Mesenchymal stem cell (in vitro differentiated cells and primary cell): ENCODE results near the gene TBC1D10A.
A peak's percentile ranks its signal among the peaks of the same experiment; 100 is the strongest.

Experiments used
- DNase-seq: peaks from one replicate; pipeline ENCODE4 v3.0.0-alpha.2; 2013
- H2AFZ ChIP-seq: one replicate; pipeline ENCODE4 v1.6.1; 2013; ENCODE audit warnings: low read depth, mild to moderate bottlenecking, control low read depth, inconsistent platforms, low read length, moderate library complexity
- H2AK5ac ChIP-seq: 2 replicates; pipeline ENCODE4 v1.6.1; 2013; ENCODE audit warnings: low read length, moderate library complexity, mild to moderate bottlenecking, inconsistent platforms; ENCODE audit not compliant: severe bottlenecking
- H2BK120ac ChIP-seq: one replicate; pipeline ENCODE4 v1.6.1; 2013; ENCODE audit warnings: low read depth, mild to moderate bottlenecking, inconsistent platforms, low read length, moderate library complexity
- H2BK12ac ChIP-seq, 2 experiments: one replicate each; pipeline ENCODE4 v1.6.1; 2013; ENCODE audit warnings: inconsistent platforms in 2 of 2, low read length in 2 of 2, mild to moderate bottlenecking in 2 of 2, moderate library complexity in 2 of 2, control low read depth in 1 of 2
- H2BK15ac ChIP-seq: one replicate; pipeline ENCODE4 v1.6.1; 2013; ENCODE audit warnings: mild to moderate bottlenecking, low read depth, inconsistent platforms; ENCODE audit not compliant: poor library complexity, severe bottlenecking
- H2BK5ac ChIP-seq: 2 replicates; pipeline ENCODE4 v1.6.1; 2013; ENCODE audit warnings: low read depth, mild to moderate bottlenecking, low read length, control low read depth, inconsistent platforms; ENCODE audit not compliant: poor library complexity, severe bottlenecking
- H3K14ac ChIP-seq, 2 experiments: one replicate each; pipeline ENCODE4 v1.6.1; 2013; ENCODE audit warnings: inconsistent platforms in 2 of 2, low read length in 2 of 2, control low read depth in 1 of 2, mild to moderate bottlenecking in 1 of 2, moderate library complexity in 1 of 2
- H3K18ac ChIP-seq, 2 experiments: one replicate each; pipeline ENCODE4 v1.6.1; 2013; ENCODE audit warnings: inconsistent platforms in 2 of 2, low read length in 2 of 2, control low read depth in 1 of 2, low read depth in 1 of 2, mild to moderate bottlenecking in 1 of 2
- H3K23ac ChIP-seq, 2 experiments: one replicate each; pipeline ENCODE4 v1.6.1; 2013; ENCODE audit warnings: inconsistent platforms in 2 of 2, low read length in 2 of 2, mild to moderate bottlenecking in 2 of 2, moderate library complexity in 2 of 2, control low read depth in 1 of 2
- H3K27ac ChIP-seq: 2 replicates; pipeline ENCODE4 v1.5.1; 2013; ENCODE audit warnings: mild to moderate bottlenecking, moderate library complexity, low read length, control low read depth, inconsistent platforms; ENCODE audit not compliant: poor library complexity, severe bottlenecking
- H3K27me3 ChIP-seq, 2 experiments: 2 replicates each; pipeline versions ENCODE4 v1.6.1 to v1.7.0; 2013; ENCODE audit warnings: low read length in 2 of 2, mild to moderate bottlenecking in 2 of 2, moderate library complexity in 2 of 2, control low read depth in 1 of 2, inconsistent platforms in 1 of 2; ENCODE audit not compliant: control insufficient read depth in 1 of 2, insufficient read depth in 1 of 2
- H3K36me3 ChIP-seq, 2 experiments: 2 replicates each; pipeline versions ENCODE4 v1.6.1 to v1.7.0; 2013; ENCODE audit warnings: low read length in 2 of 2, control low read depth in 1 of 2, inconsistent platforms in 1 of 2, low read depth in 1 of 2, mild to moderate bottlenecking in 1 of 2; ENCODE audit not compliant: insufficient read depth in 2 of 2, control insufficient read depth in 1 of 2
- H3K4ac ChIP-seq, 2 experiments: one replicate each; pipeline ENCODE4 v1.6.1; 2013; ENCODE audit warnings: inconsistent platforms in 2 of 2, low read length in 2 of 2, mild to moderate bottlenecking in 2 of 2, moderate library complexity in 2 of 2, control low read depth in 1 of 2, low read depth in 1 of 2
- H3K4me1 ChIP-seq: 2 replicates; pipeline ENCODE4 v1.6.1; 2013; ENCODE audit warnings: low read depth, low read length, control low read depth; ENCODE audit not compliant: control insufficient read depth, insufficient read depth
- H3K4me2 ChIP-seq: 2 replicates; pipeline ENCODE4 v1.6.1; 2013; ENCODE audit warnings: low read length, mild to moderate bottlenecking, inconsistent platforms; ENCODE audit not compliant: poor library complexity, severe bottlenecking
- H3K4me3 ChIP-seq, 2 experiments: 2 replicates each; pipeline versions ENCODE4 v1.5.1 to v1.7.0; 2013; ENCODE audit warnings: low read length in 2 of 2, mild to moderate bottlenecking in 2 of 2, control low read depth in 1 of 2, low read depth in 1 of 2; ENCODE audit not compliant: insufficient read depth in 1 of 2
- H3K79me1 ChIP-seq: replicated peaks from 2 replicates; pipeline ENCODE4 v1.6.1; 2013; ENCODE audit warnings: mild to moderate bottlenecking, control low read depth, low read length, inconsistent platforms; ENCODE audit not compliant: poor library complexity, severe bottlenecking
- H3K9ac ChIP-seq: 2 replicates; pipeline ENCODE4 v1.7.0; 2013; ENCODE audit warnings: mild to moderate bottlenecking, low read length, moderate library complexity
- H3K9me3 ChIP-seq: 2 replicates; pipeline ENCODE4 v1.7.0; 2013; ENCODE audit warnings: mild to moderate bottlenecking, low read length; ENCODE audit not compliant: control insufficient read depth
- H4K8ac ChIP-seq: one replicate; pipeline ENCODE4 v1.6.1; 2013; ENCODE audit warnings: inconsistent platforms, mild to moderate bottlenecking, low read length, moderate library complexity
- H4K91ac ChIP-seq: one replicate; pipeline ENCODE4 v1.6.1; 2013; ENCODE audit warnings: mild to moderate bottlenecking, low read length, inconsistent platforms
- WGBS: methylation state at CpG from one replicate; pipeline ENCODE4 v1.1.7; 2013; ENCODE audit warnings: mixed read lengths; 5-methylcytosine and 5-hydroxymethylcytosine counted together

Gene TBC1D10A

DNA sequence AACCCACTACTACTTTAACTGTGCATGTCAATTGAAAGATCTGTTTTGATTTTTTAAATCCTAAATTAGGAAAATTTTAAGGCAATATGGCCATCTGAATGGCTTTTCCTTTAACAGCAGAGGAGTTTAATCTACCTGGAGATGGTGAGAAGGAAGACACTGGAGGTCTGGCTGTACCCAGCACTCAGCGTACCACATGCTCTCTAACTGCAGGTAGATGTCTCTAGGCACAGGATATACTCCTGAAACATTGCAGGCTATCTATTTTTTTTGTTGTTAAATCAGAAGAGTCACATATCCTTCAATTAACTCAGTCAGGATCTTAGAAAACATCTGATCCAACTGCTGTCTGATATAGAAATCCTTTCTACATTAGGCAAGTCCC lies 20.1 kb downstream of the TBC1D10A start:
- no peaks in the 10 kb centered on the region for H3K9me3 ChIP-seq
- no peak overlapping the region for H3K4me3 ChIP-seq
- WGBS: no CpG with 5 or more reads among the region's 1 CpG
- H4K91ac ChIP-seq: no peak overlapping the region
- no peak overlapping the region for H3K9ac ChIP-seq
- H3K4ac ChIP-seq: no peak overlapping the region
- peaks cover 27% of the 10 kb centered on the region for H3K79me1 ChIP-seq
- H4K8ac ChIP-seq: no peak overlapping the region
- H2BK120ac ChIP-seq: no peak overlapping the region
- no peak overlapping the region for H2AFZ ChIP-seq
- H2BK15ac ChIP-seq: no peak overlapping the region
- H2BK5ac ChIP-seq: no peak overlapping the region
- no peak overlapping the region for H3K18ac ChIP-seq
- no peak overlapping the region for H2AK5ac ChIP-seq
- H3K14ac ChIP-seq: no peak overlapping the region
- H2BK12ac ChIP-seq: no peak overlapping the region
- H3K4me1 ChIP-seq: peaks cover 57% of the 10 kb centered on the region
- no peak for DNase-seq
- no peak overlapping the region for H3K4me2 ChIP-seq
- H3K27ac ChIP-seq: no peak overlapping the region
- peaks cover 13 to 26% of the 10 kb centered on the region in 2 experiments for H3K36me3 ChIP-seq
- no peaks in the 10 kb centered on the region for H3K27me3 ChIP-seq
- no peak overlapping the region for H3K23ac ChIP-seq

DNA sequence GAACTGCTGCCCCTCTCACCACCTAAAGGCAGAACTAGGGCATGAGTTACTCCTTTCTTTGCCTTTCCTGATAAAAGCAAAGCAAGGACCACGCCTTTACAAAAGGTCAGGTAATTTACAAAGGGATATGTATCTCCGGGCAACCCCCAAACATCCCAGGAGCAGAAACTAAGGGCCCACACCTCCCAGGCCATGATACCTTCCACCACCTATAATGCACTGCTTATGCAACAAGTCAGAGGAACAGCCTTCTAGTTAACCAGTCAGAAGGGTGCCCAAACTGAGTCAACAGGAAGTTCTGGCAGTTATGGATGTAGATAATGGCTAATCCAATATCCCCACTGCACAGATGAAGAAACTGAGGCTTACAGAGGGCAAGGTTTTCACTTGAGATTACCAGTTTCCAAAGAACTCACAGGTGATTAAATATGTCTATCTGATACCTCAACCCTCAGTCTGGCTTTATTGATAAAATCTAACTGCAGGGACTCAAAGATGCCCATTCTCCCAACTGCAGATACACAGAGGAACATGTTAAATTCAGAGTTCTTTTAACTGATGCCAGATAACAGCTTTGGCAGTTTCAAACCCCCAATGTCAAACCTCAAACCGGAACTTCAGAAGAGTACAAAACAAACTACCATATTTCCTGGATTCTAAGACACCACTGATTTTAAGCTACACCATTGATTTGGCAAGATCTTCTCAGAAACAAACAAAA lies 20.7 kb downstream of the TBC1D10A start:
- 90% methylated on average over 3 of the region's 3 CpGs for WGBS

DNA sequence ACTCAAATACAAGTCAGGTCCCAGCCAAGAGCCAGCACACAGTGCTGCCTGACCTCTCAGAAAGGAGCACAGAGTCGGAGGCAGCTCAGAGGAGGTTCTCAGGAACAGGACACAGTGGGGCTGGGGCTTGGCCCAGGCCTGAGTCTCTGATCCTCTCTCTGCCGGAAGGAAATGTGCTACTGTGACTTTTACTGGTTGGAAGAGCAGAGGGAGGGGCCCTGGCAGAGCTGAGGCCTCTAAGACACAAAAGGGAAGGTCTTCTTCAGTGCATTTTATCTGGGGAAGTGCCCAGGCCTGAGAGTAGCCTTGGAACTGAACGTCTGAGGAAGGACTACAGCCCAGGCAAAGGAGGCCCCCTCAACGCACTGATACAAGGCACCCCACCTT lies 21.2 kb downstream of the TBC1D10A start:
- Histone ChIP-seq H4K91ac (peak overlapping the region; percentile 73), H2BK5ac (no peak overlapping the region), H3K27me3 (no peaks in the 10 kb centered on the region), H2BK15ac (no peak overlapping the region), H2AFZ (no peak overlapping the region), H3K27ac (no peak overlapping the region), H3K23ac (no peak overlapping the region), H3K9me3 (no peaks in the 10 kb centered on the region), H2AK5ac (peak overlapping the region; percentile 26), H3K18ac (peak overlapping the region; percentile 59 to 73), H3K4me2 (no peak overlapping the region), H2BK12ac (no peak overlapping the region), H3K14ac (no peak overlapping the region), H3K4me1 (peaks cover 51% of the 10 kb centered on the region), H2BK120ac (no peak overlapping the region), H3K79me1 (peaks cover 36% of the 10 kb centered on the region), H4K8ac (peak overlapping the region; percentile 66), H3K4ac (peak overlapping the region; percentile 40 to 44), H3K36me3 (peaks cover 22 to 37% of the 10 kb centered on the region in 2 experiments), H3K9ac (peak overlapping the region; percentile 58), H3K4me3 (peak overlapping the region in 1 of 2 experiments; percentile 17)
- WGBS: 47% methylated on average over 4 of the region's 4 CpGs
- DNase-seq: peak; percentile 30

More for the DNA sequence above, 20.7 kb downstream of the TBC1D10A start:
- H3K23ac ChIP-seq: no peak overlapping the region
- no peaks in the 10 kb centered on the region for H3K9me3 ChIP-seq
- H3K79me1 ChIP-seq: peaks cover 31% of the 10 kb centered on the region
- H2BK120ac ChIP-seq: no peak overlapping the region
- H3K27ac ChIP-seq: no peak overlapping the region
- peak overlapping the region; percentile 66 for H4K8ac ChIP-seq
- peaks cover 54% of the 10 kb centered on the region for H3K4me1 ChIP-seq
- no peak overlapping the region for H3K14ac ChIP-seq
- no peak overlapping the region for H3K4me2 ChIP-seq
- H3K36me3 ChIP-seq: peaks cover 17 to 31% of the 10 kb centered on the region in 2 experiments
- peak overlapping the region; percentile 58 for H3K9ac ChIP-seq
- H2BK15ac ChIP-seq: no peak overlapping the region
- H3K27me3 ChIP-seq: no peaks in the 10 kb centered on the region
- peak overlapping the region; percentile 26 for H2AK5ac ChIP-seq
- H3K4ac ChIP-seq: peak overlapping the region in 1 of 2 experiments; percentile 44
- peak overlapping the region in 1 of 2 experiments; percentile 17 for H3K4me3 ChIP-seq
- H2BK5ac ChIP-seq: no peak overlapping the region
- no peak overlapping the region for H2AFZ ChIP-seq
- peak overlapping the region; percentile 59 to 73 for H3K18ac ChIP-seq
- DNase-seq: no peak
- H4K91ac ChIP-seq: peak overlapping the region; percentile 73
- H2BK12ac ChIP-seq: no peak overlapping the region

DNA sequence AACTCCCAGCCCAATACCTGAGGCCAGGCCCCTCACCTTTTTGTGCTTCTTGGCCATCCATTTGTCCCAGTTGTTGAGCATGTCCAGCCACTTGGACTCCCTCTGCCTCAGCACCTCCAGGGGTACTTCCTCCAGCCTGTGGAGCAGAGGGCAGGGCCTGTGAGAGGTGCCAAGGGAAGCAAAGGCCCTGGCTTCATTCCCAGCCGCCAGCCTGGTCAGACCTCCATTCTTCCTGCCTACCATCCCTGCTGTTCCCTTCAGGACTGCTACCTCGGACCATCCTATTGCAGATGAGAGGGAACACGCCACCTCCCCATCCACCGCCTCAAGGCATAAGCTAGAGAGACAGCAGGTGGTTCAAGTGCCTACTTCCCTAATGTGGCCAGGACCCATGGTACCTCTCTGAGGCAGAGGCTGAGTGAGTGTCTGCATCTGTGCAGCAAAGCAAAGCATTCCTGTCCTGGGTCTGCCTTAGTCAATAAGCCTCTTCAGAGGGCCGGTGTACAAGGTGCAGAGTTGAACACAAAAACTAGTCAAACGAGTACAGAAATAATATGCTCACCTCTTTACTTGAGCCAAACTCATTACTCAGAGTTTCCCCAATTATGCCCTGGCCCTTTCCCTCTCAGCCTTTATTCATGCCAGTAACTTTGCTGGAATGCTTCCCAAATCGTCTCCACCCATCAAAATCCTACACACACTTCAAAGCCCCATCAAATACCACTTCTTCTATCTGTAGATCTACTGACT lies 22.1 kb downstream of the TBC1D10A start:
- Histone ChIP-seq H3K4me1 (peaks cover 47% of the 10 kb centered on the region), H3K9ac (peak overlapping the region; percentile 58), H3K9me3 (no peaks in the 10 kb centered on the region), H3K23ac (no peak overlapping the region), H4K91ac (no peak overlapping the region), H3K27ac (no peak overlapping the region), H2AFZ (no peak overlapping the region), H3K14ac (no peak overlapping the region), H3K79me1 (peaks cover 40% of the 10 kb centered on the region), H2BK5ac (no peak overlapping the region), H3K36me3 (peaks cover 31 to 44% of the 10 kb centered on the region in 2 experiments), H2BK120ac (no peak overlapping the region), H2BK15ac (no peak overlapping the region), H2BK12ac (peak overlapping the region in 1 of 2 experiments; percentile 9), H2AK5ac (no peak overlapping the region), H3K27me3 (no peaks in the 10 kb centered on the region), H3K4me3 (peak overlapping the region in 1 of 2 experiments; percentile 17), H3K18ac (no peak overlapping the region), H3K4ac (no peak overlapping the region), H4K8ac (peak overlapping the region; percentile 20), H3K4me2 (no peak overlapping the region)
- 96% methylated on average over 7 of the region's 7 CpGs for WGBS
- no peak for DNase-seq
